Measurements from ENCODE around the gene XPOT.

- TF ChIP-seq CTCF (conservative IDR thresholded peaks at IDR 0.05; ENCODE audit: low read depth, low read length) (no peak), RAD21 (IDR thresholded peaks at IDR 0.05; ENCODE audit: low read length) (no peak), MAZ (IDR thresholded peaks at IDR 0.05; ENCODE audit: borderline replicate concordance, low read depth, low read length) (no peak), POLR2A (IDR thresholded peaks at IDR 0.05; ENCODE audit: low read depth, low read length) (no peak), CHD1 (IDR thresholded peaks at IDR 0.05; ENCODE audit: low read depth, low read length) (no peak), USF2 (IDR thresholded peaks at IDR 0.05; ENCODE audit: low read depth, low read length) (no peak), FOS (IDR thresholded peaks at IDR 0.05; ENCODE audit: low read depth, low read length) (no peak), ELK1 (IDR thresholded peaks at IDR 0.05; ENCODE audit: borderline replicate concordance, low read depth, low read length) (no peak), CEBPB (IDR thresholded peaks at IDR 0.05; ENCODE audit: low read depth, low read length) (no peak), NFE2L2 (IDR thresholded peaks at IDR 0.05; ENCODE audit: low read depth, low read length) (no peak), MAFK (IDR thresholded peaks at IDR 0.05; ENCODE audit: low read depth, low read length) (no peak), RCOR1 (IDR thresholded peaks at IDR 0.05; ENCODE audit: insufficient replicate concordance, low read length) (no peak), SMC3 (IDR thresholded peaks at IDR 0.05; ENCODE audit: low read depth, low read length) (no peak)
Measured at GRCh38 chr12:64418209-64418608, 14.0 kb downstream of the XPOT start.
